SK-N-MC (cell line): Measurements from ENCODE around the gene ZDHHC11.
"Not testable (repeated sequence)": the region's sequence is repeated elsewhere in the genome, so short reads cannot be mapped to it uniquely, and the experiment has no call there.

Experiments used
- EZH2 ChIP-seq: fragments of 200-600 bp; sonication (generic); IDR thresholded peaks from one replicate; pipeline ENCODE4 v1.6.1; 2017; ENCODE audit warnings: antibody characterized with exemption
- FOXP2 ChIP-seq: optimal IDR thresholded peaks from 2 replicates; pipeline ENCODE3; 2011; ENCODE audit warnings: mild to moderate bottlenecking, moderate library complexity; ENCODE audit not compliant: insufficient read depth; ENCODE audit errors: extremely low read length, control extremely low read depth
- POLR2AphosphoS5 ChIP-seq: IDR thresholded peaks from 2 replicates; pipeline ENCODE4 v1.6.1; 2012; ENCODE audit warnings: mild to moderate bottlenecking, low read depth, low read length, borderline replicate concordance

DNA sequence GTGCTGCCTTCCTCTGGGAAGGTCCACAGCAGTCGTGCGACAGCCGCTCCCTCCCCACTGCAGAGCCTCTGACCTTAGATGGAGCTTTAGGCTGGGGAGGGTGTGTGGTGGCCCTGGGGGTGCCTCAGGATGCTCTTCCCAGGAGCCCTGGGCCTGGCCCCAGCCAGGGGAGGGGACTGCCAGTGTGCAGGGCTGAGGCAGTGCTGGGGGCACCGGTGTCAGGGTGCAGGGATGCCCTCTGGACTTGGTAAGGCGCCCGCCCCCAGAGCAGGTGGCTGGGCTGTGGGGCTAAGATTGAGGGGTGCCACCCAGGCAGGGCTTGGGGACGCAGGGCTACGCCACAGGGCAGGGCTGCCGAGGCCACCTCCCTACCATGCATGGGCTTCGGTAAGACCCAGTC, 80.2 kb downstream of the ZDHHC11 start:
- TF ChIP-seq EZH2, POLR2AphosphoS5, FOXP2: not testable (repeated sequence)
